HEK293T (cell line): Measurements from ENCODE around the gene GCN1.

Source experiments
- ARNT ChIP-seq: fragments of 450-650 bp; IDR thresholded peaks from 2 replicates; pipeline ENCODE4 v1.6.1; 2017; ENCODE audit warnings: mild to moderate bottlenecking
- BHLHE40 ChIP-seq: fragments of 450-650 bp; IDR thresholded peaks from 2 replicates; pipeline ENCODE4 v1.6.1; 2016; ENCODE audit warnings: mild to moderate bottlenecking, moderate library complexity, borderline replicate concordance
- ELF4 ChIP-seq: fragments of 450-650 bp; IDR thresholded peaks from 2 replicates; pipeline ENCODE4 v1.6.1; 2017; ENCODE audit warnings: antibody characterized with exemption
- FOXA1 ChIP-seq: fragments of 450-650 bp; IDR thresholded peaks from 2 replicates; pipeline ENCODE4 v1.6.1; 2016; ENCODE audit warnings: mild to moderate bottlenecking
- FOXK2 ChIP-seq: fragments of 450-650 bp; IDR thresholded peaks from 2 replicates; pipeline ENCODE4 v1.6.1; 2016; ENCODE audit warnings: mild to moderate bottlenecking
- FOXM1 ChIP-seq: fragments of 450-650 bp; IDR thresholded peaks from 2 replicates; pipeline ENCODE4 v1.6.1; 2017; ENCODE audit warnings: mild to moderate bottlenecking, borderline replicate concordance
- HDGF ChIP-seq: fragments of 450-650 bp; IDR thresholded peaks from 2 replicates; pipeline ENCODE4 v1.6.1; 2017; ENCODE audit warnings: antibody characterized with exemption, borderline replicate concordance
- LEF1 ChIP-seq: fragments of 450-650 bp; IDR thresholded peaks from 2 replicates; pipeline ENCODE4 v1.6.1; 2017; ENCODE audit warnings: mild to moderate bottlenecking, borderline replicate concordance
- NFRKB ChIP-seq: fragments of 450-650 bp; IDR thresholded peaks from 2 replicates; pipeline ENCODE4 v1.6.1; 2016; ENCODE audit warnings: mild to moderate bottlenecking, moderate library complexity
- PKNOX1 ChIP-seq: fragments of 450-650 bp; IDR thresholded peaks from 2 replicates; pipeline ENCODE4 v1.6.1; 2016
- SP1 ChIP-seq: fragments of 450-650 bp; IDR thresholded peaks from 2 replicates; pipeline ENCODE4 v1.6.1; 2017
- SUZ12 ChIP-seq: fragments of 450-650 bp; IDR thresholded peaks from 2 replicates; pipeline ENCODE4 v1.6.1; 2016; ENCODE audit warnings: mild to moderate bottlenecking
- TARDBP ChIP-seq: fragments of 450-650 bp; IDR thresholded peaks from 2 replicates; pipeline ENCODE4 v1.6.1; 2016
- ZNF384 ChIP-seq: fragments of 450-650 bp; IDR thresholded peaks from 2 replicates; pipeline ENCODE4 v1.6.1; 2016

DNA sequence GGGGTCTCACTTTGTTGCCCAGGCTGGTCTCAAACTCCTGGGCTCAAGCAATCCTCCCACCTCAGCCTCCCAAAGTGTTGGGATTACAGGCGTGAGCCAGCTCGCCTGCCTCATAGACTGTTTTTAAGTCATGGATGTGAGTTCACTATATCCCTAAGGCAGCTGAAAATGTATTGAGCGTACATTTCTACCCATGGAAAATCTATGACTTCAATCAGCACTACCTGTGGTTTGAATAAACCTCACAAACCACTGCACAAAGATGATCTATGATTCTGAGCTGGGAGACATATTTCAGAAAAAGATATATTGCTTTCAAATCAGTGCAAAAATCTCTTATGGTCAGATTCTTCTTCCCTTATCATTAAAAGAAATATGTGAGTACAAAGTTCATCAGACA, 22.5 kb downstream of the GCN1 start:
- TF ChIP-seq FOXK2 (no peak), ELF4 (no peak), SUZ12 (no peak), FOXA1 (no peak), SP1 (no peak), TARDBP (no peak), PKNOX1 (no peak), FOXM1 (no peak), ARNT (no peak), BHLHE40 (no peak), HDGF (no peak), ZNF384 (no peak), NFRKB (no peak), LEF1 (no peak)
